B cell (primary cell): ENCODE results near the gene NFIB. TPM values are rescaled to one million over a fixed set of nuclear protein-coding genes. Genes with fewer than 3 reads are reported as not detected.

Source experiments
- ATAC-seq: fragments of 200-7000 bp; cut with Tn5 transposase; one replicate; pipeline ENCODE4 v1.10.0; 2021; ENCODE audit warnings: low read depth, mild to moderate bottlenecking, moderate number of reproducible peaks, moderate library complexity
- CTCF ChIA-PET: fragments of 350-600 bp; sonication (Branson Sonifier 250); formaldehyde crosslinking; loops from one replicate; lab custom pipeline; 2021; ENCODE audit warnings: antibody characterized with exemption, inconsistent platforms; lab: Charles Lee
- POLR2A ChIA-PET: fragments of 350-600 bp; sonication (Branson Sonifier 250); formaldehyde crosslinking; loops from one replicate; lab custom pipeline; 2021; ENCODE audit warnings: antibody characterized with exemption; lab: Charles Lee
- DNase-seq: peaks from one replicate; pipeline ENCODE4 v3.0.0; 2013
- H2AFZ ChIP-seq: 2 replicates; pipeline ENCODE4 v1.6.1; 2012; ENCODE audit warnings: mild to moderate bottlenecking, low read depth, low read length; ENCODE audit not compliant: insufficient read depth, poor library complexity, severe bottlenecking
- H3K27ac ChIP-seq, 2 donors: 1 replicate in 1 of 2; 2 replicates in 1 of 2; pipeline ENCODE4 v1.5.1; 2012 to 2013; ENCODE audit warnings: low read length in 2 of 2, mild to moderate bottlenecking in 2 of 2, moderate library complexity in 1 of 2
- H3K27me3 ChIP-seq, 4 experiments: fragments of 200-600 bp in 1 of 4; sonication (generic) in 1 of 4; replicated peaks in 1 of 4; 1 replicate in 2 of 4; 2 replicates in 2 of 4; pipeline versions ENCODE4 v1.6.1 to v1.7.0; 2013 to 2016; ENCODE audit warnings: low read length in 3 of 4, mild to moderate bottlenecking in 2 of 4, mixed read lengths in 1 of 4, moderate library complexity in 1 of 4; ENCODE audit not compliant: insufficient read depth in 4 of 4, control insufficient read depth in 3 of 4; ENCODE audit errors: control extremely low read depth in 1 of 4
- H3K36me3 ChIP-seq, 2 experiments: replicated peaks in 1 of 2; 1 replicate in 1 of 2; 2 replicates in 1 of 2; pipeline versions ENCODE4 v1.6.1 to v1.7.1; 2013; ENCODE audit warnings: low read length in 1 of 2; ENCODE audit not compliant: insufficient read depth in 2 of 2, control insufficient read depth in 1 of 2; ENCODE audit errors: control extremely low read depth in 1 of 2, extremely low read depth in 1 of 2
- H3K4me1 ChIP-seq, 2 donors: fragments of 200-600 bp in 1 of 2; sonication (generic) in 1 of 2; 1 replicate in 1 of 2; 2 replicates in 1 of 2; pipeline versions ENCODE4 v1.5.1 to v1.6.1; 2013 to 2017; ENCODE audit warnings: low read length in 2 of 2; ENCODE audit not compliant: control insufficient read depth in 2 of 2, insufficient read depth in 2 of 2
- H3K4me2 ChIP-seq: replicated peaks from 2 replicates; pipeline ENCODE3; 2012; ENCODE audit warnings: mild to moderate bottlenecking, low read depth, low read length; ENCODE audit not compliant: poor library complexity, severe bottlenecking
- H3K4me3 ChIP-seq, 5 experiments: fragments of 200-600 bp in 1 of 5; sonication (generic) in 1 of 5; 1 replicate in 3 of 5; 2 replicates in 2 of 5; pipeline versions ENCODE4 v1.5.1 to v1.7.0; 2011 to 2016; ENCODE audit warnings: low read length in 4 of 5, mild to moderate bottlenecking in 4 of 5, low read depth in 2 of 5, control low read depth in 1 of 5, moderate library complexity in 1 of 5; ENCODE audit not compliant: insufficient read depth in 1 of 5; ENCODE audit errors: control extremely low read depth in 1 of 5, extremely low read depth in 1 of 5
- H3K79me2 ChIP-seq: fragments of 200-600 bp; sonication (generic); one replicate; pipeline ENCODE4 v1.6.0; 2016; ENCODE audit warnings: low read length; ENCODE audit not compliant: control insufficient read depth, insufficient read depth
- H3K9ac ChIP-seq: fragments of 200-600 bp; sonication (generic); 2 replicates; pipeline ENCODE4 v1.6.1; 2017; ENCODE audit warnings: mild to moderate bottlenecking, low read length, moderate library complexity
- H3K9me3 ChIP-seq, 3 donors: one replicate each; pipeline versions ENCODE4 v1.6.1 to v1.7.1; 2013; ENCODE audit warnings: low read length in 2 of 3; ENCODE audit not compliant: control insufficient read depth in 2 of 3, insufficient read depth in 1 of 3; ENCODE audit errors: control extremely low read depth in 1 of 3
- H4K20me1 ChIP-seq: 2 replicates; pipeline ENCODE4 v1.6.0; 2012; ENCODE audit warnings: mild to moderate bottlenecking, low read length; ENCODE audit not compliant: insufficient read depth, control insufficient read depth, poor library complexity, severe bottlenecking
- H3K27ac Mint-ChIP-seq: one replicate; pipeline ENCODE4 v1.8.0; 2021; ENCODE audit warnings: mixed read lengths
- H3K27me3 Mint-ChIP-seq: one replicate; pipeline ENCODE4 v1.8.0; 2021; ENCODE audit warnings: mixed read lengths
- H3K4me1 Mint-ChIP-seq: one replicate; pipeline ENCODE4 v1.8.0; 2021; ENCODE audit warnings: mixed read lengths
- H3K4me3 Mint-ChIP-seq: one replicate; pipeline ENCODE4 v1.8.0; 2021; ENCODE audit warnings: mixed read lengths
- H3K9me3 Mint-ChIP-seq: one replicate; pipeline ENCODE4 v1.8.0; 2022; ENCODE audit warnings: mixed read lengths; ENCODE audit not compliant: insufficient read depth
- CTCF ChIP-seq: fragments of 200-600 bp; IDR thresholded peaks from one replicate; pipeline ENCODE4 v1.8.0; 2022; ENCODE audit warnings: antibody characterized with exemption, mild to moderate bottlenecking
- EZH2 ChIP-seq: IDR thresholded peaks from 2 replicates; pipeline ENCODE4 v1.6.1; 2012; ENCODE audit warnings: borderline replicate concordance, low read depth, mild to moderate bottlenecking, moderate library complexity, low read length; ENCODE audit not compliant: insufficient read depth, poor library complexity, severe bottlenecking
- WGBS: methylation state at CpG from one replicate; pipeline ENCODE4 v1.1.5; 2013; ENCODE audit warnings: missing lambda C conversion rate; ENCODE audit not compliant: insufficient coverage; 5-methylcytosine and 5-hydroxymethylcytosine counted together
- intact Hi-C: fragments of 100-400 bp; cut with micrococcal nuclease; formaldehyde crosslinking; loops from one replicate; pipeline ENCODE4 v1.10.0; 2022
- polyA plus RNA-seq: library from polyadenylated mRNA; depleted of rRNA; stranded (reverse); fragments of >200 nt; gene quantifications from 2 replicates; pipeline ENCODE4 v1.2.3, GENCODE V29; 2012
- total RNA-seq, 2 donors: library from RNA; stranded (reverse); fragments of 120-200 nt in 1 of 2; gene quantifications; 1 replicate in 1 of 2; 2 replicates in 1 of 2; pipeline versions ENCODE4 v1.2.3 to v1.2.4, GENCODE V29; 2013 to 2022

The NFIB gene
- total and polyA plus RNA-seq, 2 donors (not counting 1 experiment from before 2014, with no cell fraction given) = not detected

DNA sequence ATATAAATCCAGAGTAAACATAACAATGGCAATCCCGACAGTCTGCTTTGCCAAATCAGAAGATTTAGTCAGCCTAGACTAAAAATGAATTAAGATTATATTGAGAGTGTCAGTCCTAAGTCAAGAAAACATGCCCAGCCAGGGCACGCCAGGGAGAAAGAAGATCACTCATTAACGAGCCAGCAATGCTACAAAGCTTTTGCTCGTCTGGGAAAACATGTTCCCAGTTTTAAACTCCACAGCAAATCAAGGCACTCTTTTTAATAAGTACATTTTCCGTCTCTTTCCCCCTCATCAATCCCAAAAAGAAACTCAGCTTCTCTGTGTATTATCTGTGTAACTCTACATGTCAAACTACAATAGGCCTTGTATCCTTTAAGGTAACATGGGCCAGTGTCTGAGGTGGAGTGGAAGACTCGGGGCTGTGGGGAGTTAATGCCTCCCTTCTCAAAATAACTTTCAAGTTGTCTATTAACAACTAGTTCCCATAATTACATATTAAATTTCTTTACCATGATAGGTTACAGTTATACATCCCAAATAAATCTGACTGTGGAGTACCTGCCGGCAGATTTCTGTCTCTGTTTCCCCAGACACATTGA, 40.9 kb downstream of the NFIB start:
- Histone ChIP-seq H3K4me1 (no peaks in the 10 kb centered on the region), H2AFZ (no peak overlapping the region), H3K27ac (no peak overlapping the region), H3K79me2 (no peaks in the 10 kb centered on the region), H3K36me3 (no peaks in the 10 kb centered on the region), H3K9ac (no peak overlapping the region), H4K20me1 (no peaks in the 10 kb centered on the region), H3K4me2 (no peak overlapping the region), H3K9me3 (no peaks in the 10 kb centered on the region), H3K4me3 (no peak overlapping the region), H3K27me3 (no peaks in the 10 kb centered on the region)
- Mint-ChIP-seq H3K27me3 (peaks cover 25% of the 10 kb centered on the region), H3K4me3 (no peak overlapping the region), H3K4me1 (no peaks in the 10 kb centered on the region), H3K9me3 (no peaks in the 10 kb centered on the region), H3K27ac (no peak overlapping the region)
- TF ChIP-seq EZH2 (no peak), CTCF (no peak)
- 38% methylated on average over 2 of the region's 7 CpGs for WGBS
- POLR2A ChIA-PET = no interaction called here
- intact Hi-C loops = no loop called here
- CTCF ChIA-PET = no interaction called here
- ATAC-seq (no peak), DNase-seq (no peak)

DNA sequence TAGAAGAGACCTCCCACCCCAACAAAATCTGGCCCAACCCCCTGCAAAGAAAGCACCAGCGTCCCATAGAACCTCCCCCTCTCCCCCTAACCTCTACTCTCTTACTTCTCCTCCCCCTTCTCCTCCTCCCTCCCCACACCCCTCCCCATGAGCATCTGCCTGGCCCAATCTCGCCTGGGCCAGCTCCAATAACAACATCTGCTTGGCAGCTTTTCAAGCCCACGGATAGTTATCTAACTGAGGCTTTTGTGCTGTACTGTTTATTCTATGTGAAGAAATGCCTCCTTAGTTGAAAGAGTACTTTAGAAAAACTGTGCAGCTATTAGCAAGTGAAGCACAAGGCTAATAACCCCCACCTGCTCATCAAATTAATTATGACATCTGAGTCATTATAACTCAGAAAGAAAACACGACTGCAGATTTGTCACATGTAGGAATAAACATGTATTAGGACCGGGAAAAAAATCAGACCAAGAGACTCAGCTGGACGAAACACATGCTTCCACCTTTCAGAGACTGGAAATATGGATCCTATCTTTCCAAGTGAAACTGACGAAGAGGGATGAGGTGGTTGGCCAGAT, 42.8 kb downstream of the NFIB start:
- no peaks in the 10 kb centered on the region for H3K79me2 ChIP-seq
- H3K4me3 ChIP-seq = no peak overlapping the region
- Mint-ChIP-seq H3K27ac (no peak overlapping the region), H3K4me1 (no peaks in the 10 kb centered on the region), H3K4me3 (no peak overlapping the region), H3K27me3 (peaks cover 25% of the 10 kb centered on the region), H3K9me3 (no peaks in the 10 kb centered on the region)
- no peak for TF ChIP-seq CTCF
- ChIA-PET CTCF (no interaction called here), POLR2A (no interaction called here)
- 67% methylated on average over 2 of the region's 7 CpGs for WGBS
- no peak overlapping the region for H2AFZ ChIP-seq
- intact Hi-C loops = no loop called here
- no peaks in the 10 kb centered on the region for H4K20me1 ChIP-seq
- no peaks in the 10 kb centered on the region for H3K36me3 ChIP-seq
- no peak for ATAC-seq
- H3K9ac ChIP-seq = no peak overlapping the region
- H3K4me2 ChIP-seq = no peak overlapping the region
- H3K4me1 ChIP-seq = no peaks in the 10 kb centered on the region
- H3K27ac ChIP-seq = no peak overlapping the region
- H3K27me3 ChIP-seq = no peaks in the 10 kb centered on the region
- no peak for DNase-seq
- H3K9me3 ChIP-seq = no peaks in the 10 kb centered on the region
